ENCODE measurements around the gene SMARCAD1. TPM values are rescaled to one million over a fixed set of nuclear protein-coding genes. Genes with fewer than 3 reads are reported as not detected.

The SMARCAD1 gene
- total and polyA plus RNA-seq, 2 donors (not counting 1 experiment from before 2014, with no cell fraction given), result 24.8 to 30.7 TPM

GRCh38 chr4:94274912-94275311 is 67.2 kb downstream of the SMARCAD1 start:
- Histone ChIP-seq H3K4me2 (ENCODE audit: extremely low read depth, insufficient read depth, low read length) (no peak overlapping the region), H3K9ac (ENCODE audit: insufficient read depth, low read length) (no peak overlapping the region), H3K4me3 (replicated peaks in 1 of 4; ENCODE audit: control extremely low read depth in 1 of 4, insufficient read depth in 1 of 4, low read depth in 3 of 4, low read length in 4 of 4) (no peak overlapping the region), H4K20me1 (ENCODE audit: control insufficient read depth, extremely low read depth, insufficient read depth, low read length) (no peaks in the 10 kb centered on the region), H3K36me3 (ENCODE audit: control insufficient read depth, insufficient read depth, low read length) (peaks cover 4% of the 10 kb centered on the region), H3K27ac (ENCODE audit: insufficient read depth, low read length) (no peak overlapping the region), H3K27me3 (ENCODE audit: control insufficient read depth, insufficient read depth, low read length) (no peaks in the 10 kb centered on the region), H3K9me3 (ENCODE audit: control insufficient read depth, insufficient read depth, low read depth, low read length) (no peaks in the 10 kb centered on the region), H2AFZ (ENCODE audit: low read length) (no peak overlapping the region), H3K4me1 (ENCODE audit: control insufficient read depth, extremely low read depth, insufficient read depth, low read length) (no peaks in the 10 kb centered on the region), H3K79me2 (ENCODE audit: control insufficient read depth, insufficient read depth, low read length) (no peaks in the 10 kb centered on the region)
- peak; percentile 14 to 67 for DNase-seq (ENCODE audit: low read depth in 2 of 2)
- TF ChIP-seq CTCF (conservative IDR thresholded peaks at IDR 0.05 in 1 of 2, IDR thresholded peaks at IDR 0.05 in 1 of 2; ENCODE audit: low read depth in 1 of 2, low read length in 2 of 2), result no peak
- no peak for TF ChIP-seq EZH2 (IDR thresholded peaks at IDR 0.05; ENCODE audit: low read length, missing control alignments)

GRCh38 chr4:94276204-94276603 is 68.5 kb downstream of the SMARCAD1 start:
- Histone ChIP-seq H3K4me1 (ENCODE audit: control insufficient read depth, extremely low read depth, insufficient read depth, low read length) (no peaks in the 10 kb centered on the region), H3K36me3 (ENCODE audit: control insufficient read depth, insufficient read depth, low read length) (peaks cover 4% of the 10 kb centered on the region), H3K4me2 (ENCODE audit: extremely low read depth, insufficient read depth, low read length) (no peak overlapping the region)

GRCh38 chr4:94277534-94277933 is 69.9 kb downstream of the SMARCAD1 start:
- Histone ChIP-seq H3K9me3 (ENCODE audit: control insufficient read depth, insufficient read depth, low read depth, low read length) (no peaks in the 10 kb centered on the region), H2AFZ (ENCODE audit: low read length) (no peak overlapping the region), H3K36me3 (ENCODE audit: control insufficient read depth, insufficient read depth, low read length) (peaks cover 4% of the 10 kb centered on the region), H3K27ac (ENCODE audit: insufficient read depth, low read length) (no peak overlapping the region), H3K4me3 (replicated peaks in 1 of 4; ENCODE audit: control extremely low read depth in 1 of 4, insufficient read depth in 1 of 4, low read depth in 3 of 4, low read length in 4 of 4) (no peak overlapping the region), H3K79me2 (ENCODE audit: control insufficient read depth, insufficient read depth, low read length) (no peaks in the 10 kb centered on the region), H4K20me1 (ENCODE audit: control insufficient read depth, extremely low read depth, insufficient read depth, low read length) (no peaks in the 10 kb centered on the region), H3K9ac (ENCODE audit: insufficient read depth, low read length) (no peak overlapping the region), H3K4me2 (ENCODE audit: extremely low read depth, insufficient read depth, low read length) (no peak overlapping the region), H3K27me3 (ENCODE audit: control insufficient read depth, insufficient read depth, low read length) (no peaks in the 10 kb centered on the region), H3K4me1 (ENCODE audit: control insufficient read depth, extremely low read depth, insufficient read depth, low read length) (no peaks in the 10 kb centered on the region)
- peak in 1 of 2 donors; percentile 75 for DNase-seq (ENCODE audit: low read depth in 2 of 2)
- TF ChIP-seq EZH2 (IDR thresholded peaks at IDR 0.05; ENCODE audit: low read length, missing control alignments), result no peak
- TF ChIP-seq CTCF (conservative IDR thresholded peaks at IDR 0.05 in 1 of 2, IDR thresholded peaks at IDR 0.05 in 1 of 2; ENCODE audit: low read depth in 1 of 2, low read length in 2 of 2), result no peak

More at GRCh38 chr4:94276204-94276603, 68.5 kb downstream of the SMARCAD1 start:
- Histone ChIP-seq H4K20me1 (ENCODE audit: control insufficient read depth, extremely low read depth, insufficient read depth, low read length) (no peaks in the 10 kb centered on the region), H2AFZ (ENCODE audit: low read length) (no peak overlapping the region), H3K4me3 (replicated peaks in 1 of 4; ENCODE audit: control extremely low read depth in 1 of 4, insufficient read depth in 1 of 4, low read depth in 3 of 4, low read length in 4 of 4) (no peak overlapping the region), H3K27ac (ENCODE audit: insufficient read depth, low read length) (no peak overlapping the region), H3K27me3 (ENCODE audit: control insufficient read depth, insufficient read depth, low read length) (no peaks in the 10 kb centered on the region), H3K79me2 (ENCODE audit: control insufficient read depth, insufficient read depth, low read length) (no peaks in the 10 kb centered on the region), H3K9me3 (ENCODE audit: control insufficient read depth, insufficient read depth, low read depth, low read length) (no peaks in the 10 kb centered on the region), H3K9ac (ENCODE audit: insufficient read depth, low read length) (no peak overlapping the region)
- TF ChIP-seq EZH2 (IDR thresholded peaks at IDR 0.05; ENCODE audit: low read length, missing control alignments), result no peak
- no peak for TF ChIP-seq CTCF (conservative IDR thresholded peaks at IDR 0.05 in 1 of 2, IDR thresholded peaks at IDR 0.05 in 1 of 2; ENCODE audit: low read depth in 1 of 2, low read length in 2 of 2)
- DNase-seq (ENCODE audit: low read depth in 2 of 2), result peak in 1 of 2 donors; percentile 12
